T-helper 1 cell (primary cell): ENCODE results near the gene TRAM2.
A peak's percentile ranks its signal among the peaks of the same experiment; 100 is the strongest.

Experiments
- DNase-seq, 5 donors: peaks; one replicate each; pipeline ENCODE4 v3.0.0-alpha.2; 2012 to 2020

TRAM2 gene

GRCh38 chr6:52506476-52506875 is 70.4 kb downstream of the TRAM2 start:
- no peak for DNase-seq

- no peak for DNase-seq
Measured at GRCh38 chr6:52505726-52506409, 71.0 kb downstream of the TRAM2 start.

- no peak for DNase-seq
Measured at GRCh38 chr6:52504782-52505136, 72.1 kb downstream of the TRAM2 start.

- no peak for DNase-seq
Measured at GRCh38 chr6:52503851-52504781, 72.7 kb downstream of the TRAM2 start.

GRCh38 chr6:52503323-52503747 is 73.5 kb downstream of the TRAM2 start:
- no peak for DNase-seq

GRCh38 chr6:52502306-52503029 is 74.4 kb downstream of the TRAM2 start:
- no peak for DNase-seq

- no peak for DNase-seq
Measured at GRCh38 chr6:52500238-52501129, 76.4 kb downstream of the TRAM2 start.

- DNase-seq: no peak
Measured at GRCh38 chr6:52499681-52500236, 77.1 kb downstream of the TRAM2 start.

GRCh38 chr6:52499026-52499425 is 77.8 kb downstream of the TRAM2 start:
- DNase-seq: no peak

- DNase-seq: no peak
Measured at GRCh38 chr6:52498538-52499017, 78.3 kb downstream of the TRAM2 start.

GRCh38 chr6:52497652-52498408 is 79.0 kb downstream of the TRAM2 start:
- peak in 1 of 5 donors; percentile 28 for DNase-seq

GRCh38 chr6:52496631-52497030 is 80.2 kb downstream of the TRAM2 start:
- peak in 1 of 5 donors; percentile 33 for DNase-seq

GRCh38 chr6:52495922-52496321 is 80.9 kb downstream of the TRAM2 start:
- DNase-seq: no peak

GRCh38 chr6:52494298-52495072 is 82.4 kb downstream of the TRAM2 start:
- DNase-seq: no peak

GRCh38 chr6:52493669-52494068 is 83.2 kb downstream of the TRAM2 start:
- DNase-seq: peak in 1 of 5 donors; percentile 75

- DNase-seq: peak in 1 of 5 donors; percentile 45
Measured at GRCh38 chr6:52491203-52492069, 85.4 kb downstream of the TRAM2 start.

GRCh38 chr6:52489881-52490280 is 87.0 kb downstream of the TRAM2 start:
- no peak for DNase-seq

GRCh38 chr6:52483671-52484003 is 93.2 kb downstream of the TRAM2 start:
- DNase-seq: no peak
